Heart left ventricle (tissue), 16 donors: ENCODE data around the gene ZNF280B. TPM values are rescaled to one million over a fixed set of nuclear protein-coding genes. Genes with fewer than 3 reads are reported as not detected.
"Not testable (repeated sequence)": the region's sequence is repeated elsewhere in the genome, so short reads cannot be mapped to it uniquely, and the experiment has no call there.

Experiments used
- ATAC-seq, 4 donors: fragments of 200-7000 bp; cut with Tn5 transposase; one replicate each; pipeline ENCODE4 v1.9.1; 2020 to 2022; ENCODE audit warnings: moderate library complexity in 4 of 4, mild to moderate bottlenecking in 3 of 4, moderate number of reproducible peaks in 1 of 4
- DNase-seq, 5 donors: peaks; one replicate each; pipeline ENCODE4 v3.0.0-alpha.2; 2020
- H3K27ac ChIP-seq, 12 donors: fragments of 200-600 bp; sonication (generic) in 4 of 12; one replicate each; pipeline versions ENCODE4 v1.5.0 to v1.8.0; 2016 to 2022; ENCODE audit warnings: mild to moderate bottlenecking in 2 of 12
- H3K27me3 ChIP-seq, 9 donors: fragments of 200-600 bp; sonication (generic) in 2 of 9; one replicate each; pipeline versions ENCODE4 v1.5.1 to v1.8.0; 2016 to 2022; ENCODE audit warnings: mild to moderate bottlenecking in 3 of 9
- H3K36me3 ChIP-seq, 9 donors: fragments of 200-600 bp; sonication (generic) in 2 of 9; one replicate each; pipeline versions ENCODE4 v1.5.0 to v1.8.0; 2018 to 2022; ENCODE audit warnings: mild to moderate bottlenecking in 2 of 9
- H3K4me1 ChIP-seq, 12 donors: fragments of 200-600 bp; sonication (generic) in 4 of 12; one replicate each; pipeline versions ENCODE4 v1.5.0 to v1.8.0; 2016 to 2022; ENCODE audit warnings: mild to moderate bottlenecking in 3 of 12
- H3K4me3 ChIP-seq, 12 donors: fragments of 200-600 bp; sonication (generic) in 4 of 12; one replicate each; pipeline versions ENCODE4 v1.5.0 to v1.8.0; 2017 to 2022; ENCODE audit warnings: mild to moderate bottlenecking in 9 of 12, moderate library complexity in 4 of 12
- H3K9me3 ChIP-seq, 12 donors: fragments of 200-600 bp; sonication (generic) in 4 of 12; one replicate each; pipeline versions ENCODE4 v1.5.0 to v1.8.0; 2016 to 2022; ENCODE audit warnings: mild to moderate bottlenecking in 1 of 12
- CTCF ChIP-seq, 12 donors: fragments of 200-600 bp; sonication (generic) in 4 of 12; IDR thresholded peaks; one replicate each; pipeline versions ENCODE4 v1.5.0 to v1.8.0; 2018 to 2022; ENCODE audit warnings: antibody characterized with exemption in 12 of 12, mild to moderate bottlenecking in 5 of 12
- POLR2A ChIP-seq, 2 donors: fragments of 450-650 bp; IDR thresholded peaks; one replicate each; pipeline ENCODE4 v1.6.1; 2017; ENCODE audit warnings: antibody characterized with exemption in 2 of 2, mild to moderate bottlenecking in 2 of 2, moderate library complexity in 2 of 2
- WGBS, 4 donors: extraction: QIAGEN DNeasy Blood & Tissue Kit in 2 of 4; methylation state at CpG; one replicate each; pipeline versions ENCODE4 v1.1.5 to v1.1.7; 2013 to 2018; 5-methylcytosine and 5-hydroxymethylcytosine counted together
- intact Hi-C, 10 donors: fragments of 100-400 bp; cut with DNase I; formaldehyde crosslinking; loops; one replicate each; pipeline versions ENCODE4 v1.11.1 to v1.14.2; 2022
- polyA plus RNA-seq, 2 donors: library from polyadenylated mRNA; stranded (reverse); fragments of 200-250 nt; gene quantifications; one replicate each; pipeline ENCODE4 v1.2.3, GENCODE V29; 2013
- total RNA-seq, 9 donors: library from RNA; depleted of rRNA in 2 of 9; stranded (reverse); fragments of >200 nt in 2 of 9; fragmentation: NEBNext Ultra II Directional in 3 of 9; extraction: Animal tissue kit (Norgen Biotek cat#: 25700) in 3 of 9; gene quantifications; one replicate each; pipeline versions ENCODE4 v1.1.0 to v1.2.4, GENCODE V29; 2016 to 2023
- donor health status: ischemic (EF 13 %, LVEDD 7.1; RV severe dilation, severe dysfunction).
- donor health status: healthy with polysubstance abuse.
- donor health status: DM: no; HTN: yes; CAD: no.
- donor health status: DM: no; HTN: no; CAD: no.
- donor health status: ischemic (EF 25% LVEDD 6.9; RV normal size, moderate dysfunction).
- donor health status: ischemic (EF 25% LVEDD 5.7; RV mildly dilated, moderate dysfunction).
- donor health status: healthy.
- donor health status: DM: yes; HTN: yes; CAD: no.
- donor health status: ischemic (EF 35%, LVEDD 5.7; RV mildly dilated, moderate dysfunction).
- donor health status: nonischemic (EF 11% LVEDD 7.7; RV severe dilation, severe dysfunction).
- donor health status: DM: yes; HTN: yes; CAD: no.
- donor health status: PGD.
- donor health status: ischemic (EF 29% LVEDD 5.4; RV normal size, mild dysfunction).
- donor health status: nonischemic (EF 23%, LVEDD 6.1; RV moderate dilation, normal function).

The ZNF280B gene
- total and polyA plus RNA-seq, 11 donors = 0.06 to 1.5 (median 0.65) TPM

GRCh38 chr22:22446517-22446916 is 62.0 kb downstream of the ZNF280B start:
- Histone ChIP-seq H3K4me1 (no peaks in the 10 kb centered on the region), H3K36me3 (no peaks in the 10 kb centered on the region), H3K4me3 (no peak overlapping the region), H3K27ac (no peak overlapping the region), H3K9me3 (peaks cover 0 to 15% (median 0%) of the 10 kb centered on the region in 12 donors), H3K27me3 (peaks cover 0 to 8% (median 5%) of the 10 kb centered on the region in 9 donors)
- no peak for ATAC-seq
- 43 to 59% (median 54%) methylated on average over 2 of the region's 2 CpGs for WGBS, 4 donors
- no peak for TF ChIP-seq CTCF (IDR thresholded peaks at IDR 0.05)
- no peak for TF ChIP-seq POLR2A (IDR thresholded peaks at IDR 0.05)
- intact Hi-C loops = no loop called here
- DNase-seq = no peak

GRCh38 chr22:22444007-22444589 is 64.4 kb downstream of the ZNF280B start:
- Histone ChIP-seq H3K9me3 (peaks cover 0 to 15% (median 0%) of the 10 kb centered on the region in 12 donors), H3K27me3 (peaks cover 0 to 22% (median 9%) of the 10 kb centered on the region in 9 donors)
- H3K4me1 ChIP-seq, H3K4me3 ChIP-seq, intact Hi-C loops, H3K36me3 ChIP-seq, H3K27ac ChIP-seq, ATAC-seq, DNase-seq: not testable (repeated sequence)
- 78 to 85% (median 82%) methylated on average over 5 of the region's 5 CpGs for WGBS, 4 donors

- no peaks in the 10 kb centered on the region for H3K4me1 ChIP-seq
- H3K9me3 ChIP-seq = peaks cover 0 to 15% (median 0%) of the 10 kb centered on the region in 12 donors
- WGBS, 4 donors = 79 to 83% (median 80%) methylated on average over 7 of the region's 7 CpGs
- intact Hi-C loops = no loop called here
- TF ChIP-seq POLR2A (IDR thresholded peaks at IDR 0.05) (no peak), CTCF (IDR thresholded peaks at IDR 0.05) (no peak)
- no peak for ATAC-seq
- no peak for DNase-seq
- no peak overlapping the region for H3K4me3 ChIP-seq
- H3K27ac ChIP-seq = no peak overlapping the region
- peaks cover 0 to 28% (median 15%) of the 10 kb centered on the region in 9 donors for H3K27me3 ChIP-seq
- no peaks in the 10 kb centered on the region for H3K36me3 ChIP-seq
These were observed 65.4 kb downstream of the ZNF280B start for GRCh38 chr22:22442928-22443709.

GRCh38 chr22:22441626-22442025 is 66.9 kb downstream of the ZNF280B start:
- H3K27ac ChIP-seq, H3K4me1 ChIP-seq, intact Hi-C loops, DNase-seq, H3K36me3 ChIP-seq, ATAC-seq, H3K4me3 ChIP-seq: not testable (repeated sequence)
- 92 to 95% (median 94%) methylated on average over 6 to 28 of the region's 28 CpGs for WGBS, 4 donors
- peaks cover 0 to 39% (median 12%) of the 10 kb centered on the region in 9 donors for H3K27me3 ChIP-seq
- H3K9me3 ChIP-seq = peaks cover 0 to 15% (median 0%) of the 10 kb centered on the region in 12 donors

- peaks cover 0 to 44% (median 11%) of the 10 kb centered on the region in 9 donors for H3K27me3 ChIP-seq
- intact Hi-C loops = no loop called here
- no peaks in the 10 kb centered on the region for H3K36me3 ChIP-seq
- H3K9me3 ChIP-seq = peaks cover 0 to 12% (median 0%) of the 10 kb centered on the region in 12 donors
- WGBS, 4 donors = 80 to 95% (median 92%) methylated on average over 1 of the region's 1 CpG
- H3K4me1 ChIP-seq = no peaks in the 10 kb centered on the region
- ATAC-seq (no peak), DNase-seq (no peak)
- TF ChIP-seq POLR2A (IDR thresholded peaks at IDR 0.05) = no peak
- no peak for TF ChIP-seq CTCF (IDR thresholded peaks at IDR 0.05)
- no peak overlapping the region for H3K4me3 ChIP-seq
- no peak overlapping the region for H3K27ac ChIP-seq
These were observed 68.4 kb downstream of the ZNF280B start for GRCh38 chr22:22440188-22440587.
